ENCODE measurements around the gene GPS2.

DNA sequence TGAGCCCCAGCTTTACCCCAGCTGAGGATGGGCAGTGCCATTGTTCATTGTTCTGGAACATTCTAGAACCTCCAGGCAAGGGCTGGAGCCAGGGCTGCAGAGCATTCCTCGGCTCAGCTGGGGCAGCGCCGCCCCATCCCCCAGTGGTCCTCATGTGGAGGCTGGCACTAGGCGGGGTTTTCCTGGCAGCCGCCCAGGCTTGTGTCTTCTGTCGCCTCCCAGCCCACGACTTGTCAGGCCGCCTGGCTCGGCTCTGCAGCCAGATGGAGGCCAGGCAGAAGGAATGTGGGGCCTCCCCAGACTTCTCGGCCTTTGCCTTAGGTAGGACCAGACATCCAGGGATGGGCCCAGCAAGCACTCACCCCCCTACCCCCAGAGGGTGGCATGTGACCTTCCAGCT is 39.9 kb upstream of the GPS2 start, which contains the start of gene TMEM95:
- TF ChIP-seq SMC3 (IDR thresholded peaks at IDR 0.05; ENCODE audit: borderline replicate concordance, low read length): no peak
- TF ChIP-seq, protein P1, sequence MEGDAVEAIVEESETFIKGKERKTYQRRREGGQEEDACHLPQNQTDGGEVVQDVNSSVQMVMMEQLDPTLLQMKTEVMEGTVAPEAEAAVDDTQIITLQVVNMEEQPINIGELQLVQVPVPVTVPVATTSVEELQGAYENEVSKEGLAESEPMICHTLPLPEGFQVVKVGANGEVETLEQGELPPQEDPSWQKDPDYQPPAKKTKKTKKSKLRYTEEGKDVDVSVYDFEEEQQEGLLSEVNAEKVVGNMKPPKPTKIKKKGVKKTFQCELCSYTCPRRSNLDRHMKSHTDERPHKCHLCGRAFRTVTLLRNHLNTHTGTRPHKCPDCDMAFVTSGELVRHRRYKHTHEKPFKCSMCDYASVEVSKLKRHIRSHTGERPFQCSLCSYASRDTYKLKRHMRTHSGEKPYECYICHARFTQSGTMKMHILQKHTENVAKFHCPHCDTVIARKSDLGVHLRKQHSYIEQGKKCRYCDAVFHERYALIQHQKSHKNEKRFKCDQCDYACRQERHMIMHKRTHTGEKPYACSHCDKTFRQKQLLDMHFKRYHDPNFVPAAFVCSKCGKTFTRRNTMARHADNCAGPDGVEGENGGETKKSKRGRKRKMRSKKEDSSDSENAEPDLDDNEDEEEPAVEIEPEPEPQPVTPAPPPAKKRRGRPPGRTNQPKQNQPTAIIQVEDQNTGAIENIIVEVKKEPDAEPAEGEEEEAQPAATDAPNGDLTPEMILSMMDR (IDR thresholded peaks at IDR 0.05 in 2 of 3, conservative IDR thresholded peaks at IDR 0.05 in 1 of 3; ENCODE audit: control insufficient read depth in 2 of 3, extremely low read depth in 1 of 3, insufficient read depth in 1 of 3, low read depth in 3 of 3, low read length in 3 of 3): no peak
- no peak for TF ChIP-seq MXI1 (IDR thresholded peaks at IDR 0.05; ENCODE audit: low read depth, low read length)
- TF ChIP-seq NFIC (IDR thresholded peaks at IDR 0.05; ENCODE audit: low read depth, low read length): no peak
- no peak for TF ChIP-seq RCOR1 (conservative IDR thresholded peaks at IDR 0.05; ENCODE audit: low read depth, low read length)
- TF ChIP-seq, protein P2, sequence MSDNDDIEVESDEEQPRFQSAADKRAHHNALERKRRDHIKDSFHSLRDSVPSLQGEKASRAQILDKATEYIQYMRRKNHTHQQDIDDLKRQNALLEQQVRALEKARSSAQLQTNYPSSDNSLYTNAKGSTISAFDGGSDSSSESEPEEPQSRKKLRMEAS (IDR thresholded peaks at IDR 0.05; ENCODE audit: low read depth, low read length): no peak
- no peak for TF ChIP-seq HCFC1 (IDR thresholded peaks at IDR 0.05; ENCODE audit: low read length)
- no peak for TF ChIP-seq KDM1A (IDR thresholded peaks at IDR 0.05; ENCODE audit: borderline replicate concordance)
- TF ChIP-seq, protein P3, sequence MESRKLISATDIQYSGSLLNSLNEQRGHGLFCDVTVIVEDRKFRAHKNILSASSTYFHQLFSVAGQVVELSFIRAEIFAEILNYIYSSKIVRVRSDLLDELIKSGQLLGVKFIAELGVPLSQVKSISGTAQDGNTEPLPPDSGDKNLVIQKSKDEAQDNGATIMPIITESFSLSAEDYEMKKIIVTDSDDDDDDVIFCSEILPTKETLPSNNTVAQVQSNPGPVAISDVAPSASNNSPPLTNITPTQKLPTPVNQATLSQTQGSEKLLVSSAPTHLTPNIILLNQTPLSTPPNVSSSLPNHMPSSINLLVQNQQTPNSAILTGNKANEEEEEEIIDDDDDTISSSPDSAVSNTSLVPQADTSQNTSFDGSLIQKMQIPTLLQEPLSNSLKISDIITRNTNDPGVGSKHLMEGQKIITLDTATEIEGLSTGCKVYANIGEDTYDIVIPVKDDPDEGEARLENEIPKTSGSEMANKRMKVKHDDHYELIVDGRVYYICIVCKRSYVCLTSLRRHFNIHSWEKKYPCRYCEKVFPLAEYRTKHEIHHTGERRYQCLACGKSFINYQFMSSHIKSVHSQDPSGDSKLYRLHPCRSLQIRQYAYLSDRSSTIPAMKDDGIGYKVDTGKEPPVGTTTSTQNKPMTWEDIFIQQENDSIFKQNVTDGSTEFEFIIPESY (IDR thresholded peaks at IDR 0.05): no peak
- TF ChIP-seq SUPT20H (IDR thresholded peaks at IDR 0.05; ENCODE audit: borderline replicate concordance, control insufficient read depth, low read depth, low read length): no peak
- TF ChIP-seq, protein P4, sequence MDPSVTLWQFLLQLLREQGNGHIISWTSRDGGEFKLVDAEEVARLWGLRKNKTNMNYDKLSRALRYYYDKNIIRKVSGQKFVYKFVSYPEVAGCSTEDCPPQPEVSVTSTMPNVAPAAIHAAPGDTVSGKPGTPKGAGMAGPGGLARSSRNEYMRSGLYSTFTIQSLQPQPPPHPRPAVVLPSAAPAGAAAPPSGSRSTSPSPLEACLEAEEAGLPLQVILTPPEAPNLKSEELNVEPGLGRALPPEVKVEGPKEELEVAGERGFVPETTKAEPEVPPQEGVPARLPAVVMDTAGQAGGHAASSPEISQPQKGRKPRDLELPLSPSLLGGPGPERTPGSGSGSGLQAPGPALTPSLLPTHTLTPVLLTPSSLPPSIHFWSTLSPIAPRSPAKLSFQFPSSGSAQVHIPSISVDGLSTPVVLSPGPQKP (IDR thresholded peaks at IDR 0.05; ENCODE audit: low read depth, low read length): no peak
- no peak for TF ChIP-seq POLR2A (IDR thresholded peaks at IDR 0.05; ENCODE audit: low read depth, low read length)

Measured in GM12878 (cell line).